ENCODE data around the gene NCKAP5.

The NCKAP5 gene

GRCh38 chr2:133063775-133064174 is 504.5 kb downstream of the NCKAP5 start:
- Mint-ChIP-seq H3K36me3 (ENCODE audit: low read depth) (no peaks in the 10 kb centered on the region), H3K4me1 (ENCODE audit: low read depth) (no peaks in the 10 kb centered on the region), H3K9me3 (peaks cover 10% of the 10 kb centered on the region)

GRCh38 chr2:133062931-133063665 is 505.2 kb downstream of the NCKAP5 start:
- no peak overlapping the region for H3K27ac Mint-ChIP-seq
- H3K4me1 Mint-ChIP-seq (ENCODE audit: low read depth) = no peaks in the 10 kb centered on the region
- no peaks in the 10 kb centered on the region for H3K27me3 Mint-ChIP-seq (ENCODE audit: low read depth)

More at GRCh38 chr2:133063775-133064174, 504.5 kb downstream of the NCKAP5 start:
- no peak overlapping the region for H3K27ac Mint-ChIP-seq
- H3K27me3 Mint-ChIP-seq (ENCODE audit: low read depth) = no peaks in the 10 kb centered on the region
- no peak overlapping the region for H3K4me3 Mint-ChIP-seq

GRCh38 chr2:133061874-133062593 is 506.2 kb downstream of the NCKAP5 start:
- Mint-ChIP-seq H3K4me1 (ENCODE audit: low read depth) (no peaks in the 10 kb centered on the region), H3K9me3 (peaks cover 10% of the 10 kb centered on the region), H3K27me3 (ENCODE audit: low read depth) (no peaks in the 10 kb centered on the region), H3K27ac (no peak overlapping the region), H3K36me3 (ENCODE audit: low read depth) (no peaks in the 10 kb centered on the region), H3K4me3 (no peak overlapping the region)

More at GRCh38 chr2:133062931-133063665, 505.2 kb downstream of the NCKAP5 start:
- peaks cover 10% of the 10 kb centered on the region for H3K9me3 Mint-ChIP-seq
- no peak overlapping the region for H3K4me3 Mint-ChIP-seq
- H3K36me3 Mint-ChIP-seq (ENCODE audit: low read depth) = no peaks in the 10 kb centered on the region

- Mint-ChIP-seq H3K9me3 (no peaks in the 10 kb centered on the region), H3K36me3 (ENCODE audit: low read depth) (no peaks in the 10 kb centered on the region), H3K4me1 (ENCODE audit: low read depth) (no peaks in the 10 kb centered on the region), H3K27ac (no peak overlapping the region), H3K4me3 (no peak overlapping the region), H3K27me3 (ENCODE audit: low read depth) (no peaks in the 10 kb centered on the region)
These were observed 514.0 kb downstream of the NCKAP5 start for GRCh38 chr2:133054297-133054696.

- H3K4me1 Mint-ChIP-seq (ENCODE audit: low read depth) = no peaks in the 10 kb centered on the region
- no peaks in the 10 kb centered on the region for H3K36me3 Mint-ChIP-seq (ENCODE audit: low read depth)
- H3K4me3 Mint-ChIP-seq = no peak overlapping the region
- no peak overlapping the region for H3K27ac Mint-ChIP-seq
- H3K9me3 Mint-ChIP-seq = no peaks in the 10 kb centered on the region
- no peaks in the 10 kb centered on the region for H3K27me3 Mint-ChIP-seq (ENCODE audit: low read depth)
These were observed 514.7 kb downstream of the NCKAP5 start for GRCh38 chr2:133053541-133053940.

- Mint-ChIP-seq H3K4me3 (no peak overlapping the region), H3K27me3 (ENCODE audit: low read depth) (no peaks in the 10 kb centered on the region), H3K27ac (no peak overlapping the region), H3K9me3 (no peaks in the 10 kb centered on the region), H3K4me1 (ENCODE audit: low read depth) (no peaks in the 10 kb centered on the region), H3K36me3 (ENCODE audit: low read depth) (no peaks in the 10 kb centered on the region)
These were observed 522.5 kb downstream of the NCKAP5 start for GRCh38 chr2:133045787-133046186.

- H3K27me3 Mint-ChIP-seq (ENCODE audit: low read depth) = no peaks in the 10 kb centered on the region
- no peaks in the 10 kb centered on the region for H3K9me3 Mint-ChIP-seq
- H3K27ac Mint-ChIP-seq = no peak overlapping the region
- no peaks in the 10 kb centered on the region for H3K36me3 Mint-ChIP-seq (ENCODE audit: low read depth)
- H3K4me1 Mint-ChIP-seq (ENCODE audit: low read depth) = no peaks in the 10 kb centered on the region
- no peak overlapping the region for H3K4me3 Mint-ChIP-seq
These were observed 523.7 kb downstream of the NCKAP5 start for GRCh38 chr2:133044556-133044955.

GRCh38 chr2:133040170-133040569 is 528.1 kb downstream of the NCKAP5 start:
- no peaks in the 10 kb centered on the region for H3K36me3 Mint-ChIP-seq (ENCODE audit: low read depth)
- H3K4me1 Mint-ChIP-seq (ENCODE audit: low read depth) = no peaks in the 10 kb centered on the region
- no peak overlapping the region for H3K4me3 Mint-ChIP-seq
- no peaks in the 10 kb centered on the region for H3K27me3 Mint-ChIP-seq (ENCODE audit: low read depth)
- peaks cover 10% of the 10 kb centered on the region for H3K9me3 Mint-ChIP-seq
- no peak overlapping the region for H3K27ac Mint-ChIP-seq

GRCh38 chr2:133039531-133039930 is 528.7 kb downstream of the NCKAP5 start:
- no peaks in the 10 kb centered on the region for H3K4me1 Mint-ChIP-seq (ENCODE audit: low read depth)
- no peaks in the 10 kb centered on the region for H3K36me3 Mint-ChIP-seq (ENCODE audit: low read depth)

GRCh38 chr2:133026536-133027177 is 541.6 kb downstream of the NCKAP5 start:
- no peaks in the 10 kb centered on the region for H3K4me1 Mint-ChIP-seq (ENCODE audit: low read depth)
- H3K4me3 Mint-ChIP-seq = no peak overlapping the region
- no peaks in the 10 kb centered on the region for H3K27me3 Mint-ChIP-seq (ENCODE audit: low read depth)
- no peak overlapping the region for H3K27ac Mint-ChIP-seq
- H3K9me3 Mint-ChIP-seq = peaks cover 5% of the 10 kb centered on the region
- H3K36me3 Mint-ChIP-seq (ENCODE audit: low read depth) = no peaks in the 10 kb centered on the region

More at GRCh38 chr2:133039531-133039930, 528.7 kb downstream of the NCKAP5 start:
- Mint-ChIP-seq H3K4me3 (no peak overlapping the region), H3K27me3 (ENCODE audit: low read depth) (no peaks in the 10 kb centered on the region), H3K27ac (no peak overlapping the region), H3K9me3 (peaks cover 14% of the 10 kb centered on the region)

- no peaks in the 10 kb centered on the region for H3K9me3 Mint-ChIP-seq
- H3K4me1 Mint-ChIP-seq (ENCODE audit: low read depth) = no peaks in the 10 kb centered on the region
- no peak overlapping the region for H3K4me3 Mint-ChIP-seq
- H3K27ac Mint-ChIP-seq = no peak overlapping the region
- no peaks in the 10 kb centered on the region for H3K27me3 Mint-ChIP-seq (ENCODE audit: low read depth)
- no peaks in the 10 kb centered on the region for H3K36me3 Mint-ChIP-seq (ENCODE audit: low read depth)
These were observed 543.3 kb downstream of the NCKAP5 start for GRCh38 chr2:133025004-133025403.

GRCh38 chr2:133012847-133013734 is 555.2 kb downstream of the NCKAP5 start:
- no peaks in the 10 kb centered on the region for H3K27me3 Mint-ChIP-seq (ENCODE audit: low read depth)
- no peaks in the 10 kb centered on the region for H3K4me1 Mint-ChIP-seq (ENCODE audit: low read depth)

GRCh38 chr2:133004623-133005022 is 563.6 kb downstream of the NCKAP5 start:
- no peaks in the 10 kb centered on the region for H3K4me1 Mint-ChIP-seq (ENCODE audit: low read depth)
- peaks cover 21% of the 10 kb centered on the region for H3K9me3 Mint-ChIP-seq
- H3K36me3 Mint-ChIP-seq (ENCODE audit: low read depth) = no peaks in the 10 kb centered on the region
- no peak overlapping the region for H3K27ac Mint-ChIP-seq
- H3K27me3 Mint-ChIP-seq (ENCODE audit: low read depth) = no peaks in the 10 kb centered on the region
- H3K4me3 Mint-ChIP-seq = no peak overlapping the region

More at GRCh38 chr2:133012847-133013734, 555.2 kb downstream of the NCKAP5 start:
- Mint-ChIP-seq H3K36me3 (ENCODE audit: low read depth) (no peaks in the 10 kb centered on the region), H3K4me3 (no peak overlapping the region), H3K27ac (no peak overlapping the region), H3K9me3 (peaks cover 9% of the 10 kb centered on the region)

GRCh38 chr2:132999421-132999820 is 568.8 kb downstream of the NCKAP5 start:
- H3K4me1 Mint-ChIP-seq (ENCODE audit: low read depth) = no peaks in the 10 kb centered on the region
- no peak overlapping the region for H3K27ac Mint-ChIP-seq
- H3K4me3 Mint-ChIP-seq = no peak overlapping the region
- no peaks in the 10 kb centered on the region for H3K27me3 Mint-ChIP-seq (ENCODE audit: low read depth)
- H3K9me3 Mint-ChIP-seq = peaks cover 17% of the 10 kb centered on the region
- H3K36me3 Mint-ChIP-seq (ENCODE audit: low read depth) = no peaks in the 10 kb centered on the region
